GM10266 (cell line): ENCODE measurements around the gene CYP3A5.
"Not testable (repeated sequence)": the region's sequence is repeated elsewhere in the genome, so short reads cannot be mapped to it uniquely, and the experiment has no call there.

Experiments used
- DNase-seq: peaks from one replicate; pipeline ENCODE4 v3.0.0; 2012; ENCODE audit errors: extremely low spot score
- TF ChIP-seq, protein P1 (sequence below): IDR thresholded peaks from 2 replicates; pipeline ENCODE4 v1.5.1; 2012; ENCODE audit warnings: mild to moderate bottlenecking, low read depth; ENCODE audit not compliant: control insufficient read depth, insufficient read depth; ENCODE audit errors: missing control alignments

Gene CYP3A5

DNA sequence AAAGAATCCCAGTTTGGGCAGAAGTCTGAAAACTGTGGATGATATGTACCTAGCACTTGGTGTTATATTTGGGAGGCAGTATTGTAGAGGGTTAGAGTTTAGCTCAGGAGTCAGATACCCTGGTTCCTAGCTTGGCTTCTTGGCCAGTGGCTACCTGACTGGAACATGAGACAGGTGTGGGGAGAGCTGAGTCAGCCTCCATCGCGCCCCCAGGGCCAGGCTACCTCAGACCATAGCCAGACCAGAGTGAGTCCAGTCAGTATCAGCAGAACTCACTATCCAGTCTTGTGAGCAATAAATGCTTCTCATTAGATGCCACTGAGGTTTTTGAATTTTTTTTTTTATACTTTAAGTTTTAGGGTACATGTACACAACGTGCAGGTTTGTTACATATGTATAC, 26.0 kb downstream of the CYP3A5 start:
- no peak for DNase-seq

DNA sequence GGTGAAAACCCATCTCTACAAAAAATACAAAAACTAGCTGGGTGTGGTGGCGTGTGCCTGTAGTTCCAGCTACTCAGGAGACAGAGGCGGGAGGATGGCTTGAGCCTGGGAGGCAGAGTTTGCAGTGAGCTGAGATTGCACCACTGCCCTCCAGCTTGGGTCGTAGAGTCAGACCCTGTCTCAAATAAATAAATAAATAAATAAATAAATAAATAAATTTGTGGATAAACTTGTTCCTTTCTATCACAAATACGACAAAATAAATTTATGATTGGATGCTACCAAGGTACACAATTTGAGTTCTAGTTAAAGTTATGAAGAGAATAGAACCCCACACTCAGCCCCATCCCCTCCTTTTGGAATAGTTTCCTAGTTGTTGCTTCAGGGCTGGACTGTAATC, 26.5 kb downstream of the CYP3A5 start:
- DNase-seq: not testable (repeated sequence)

More for the DNA sequence above, 26.0 kb downstream of the CYP3A5 start:
- TF ChIP-seq, protein P1, sequence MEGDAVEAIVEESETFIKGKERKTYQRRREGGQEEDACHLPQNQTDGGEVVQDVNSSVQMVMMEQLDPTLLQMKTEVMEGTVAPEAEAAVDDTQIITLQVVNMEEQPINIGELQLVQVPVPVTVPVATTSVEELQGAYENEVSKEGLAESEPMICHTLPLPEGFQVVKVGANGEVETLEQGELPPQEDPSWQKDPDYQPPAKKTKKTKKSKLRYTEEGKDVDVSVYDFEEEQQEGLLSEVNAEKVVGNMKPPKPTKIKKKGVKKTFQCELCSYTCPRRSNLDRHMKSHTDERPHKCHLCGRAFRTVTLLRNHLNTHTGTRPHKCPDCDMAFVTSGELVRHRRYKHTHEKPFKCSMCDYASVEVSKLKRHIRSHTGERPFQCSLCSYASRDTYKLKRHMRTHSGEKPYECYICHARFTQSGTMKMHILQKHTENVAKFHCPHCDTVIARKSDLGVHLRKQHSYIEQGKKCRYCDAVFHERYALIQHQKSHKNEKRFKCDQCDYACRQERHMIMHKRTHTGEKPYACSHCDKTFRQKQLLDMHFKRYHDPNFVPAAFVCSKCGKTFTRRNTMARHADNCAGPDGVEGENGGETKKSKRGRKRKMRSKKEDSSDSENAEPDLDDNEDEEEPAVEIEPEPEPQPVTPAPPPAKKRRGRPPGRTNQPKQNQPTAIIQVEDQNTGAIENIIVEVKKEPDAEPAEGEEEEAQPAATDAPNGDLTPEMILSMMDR: no peak

DNA sequence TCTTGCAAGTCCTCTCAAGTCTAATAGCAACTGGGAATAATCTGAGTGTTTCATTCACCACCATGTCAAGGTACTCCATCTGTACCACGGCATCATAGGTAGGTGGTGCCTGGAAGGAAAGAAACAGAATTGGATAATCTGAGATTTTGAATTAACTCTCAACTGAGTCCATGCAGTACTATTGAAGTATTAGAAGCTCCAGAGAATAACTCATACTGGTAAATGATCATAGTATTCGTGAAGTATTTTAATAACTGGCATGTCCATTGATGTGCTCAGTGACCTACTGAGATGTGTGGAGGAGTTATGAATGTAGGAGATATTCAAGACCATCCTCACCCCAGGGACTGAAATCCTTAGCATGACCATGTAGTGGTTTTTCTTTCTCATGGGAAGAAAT, 27.1 kb downstream of the CYP3A5 start:
- TF ChIP-seq, protein P1: no peak
- no peak for DNase-seq

DNA sequence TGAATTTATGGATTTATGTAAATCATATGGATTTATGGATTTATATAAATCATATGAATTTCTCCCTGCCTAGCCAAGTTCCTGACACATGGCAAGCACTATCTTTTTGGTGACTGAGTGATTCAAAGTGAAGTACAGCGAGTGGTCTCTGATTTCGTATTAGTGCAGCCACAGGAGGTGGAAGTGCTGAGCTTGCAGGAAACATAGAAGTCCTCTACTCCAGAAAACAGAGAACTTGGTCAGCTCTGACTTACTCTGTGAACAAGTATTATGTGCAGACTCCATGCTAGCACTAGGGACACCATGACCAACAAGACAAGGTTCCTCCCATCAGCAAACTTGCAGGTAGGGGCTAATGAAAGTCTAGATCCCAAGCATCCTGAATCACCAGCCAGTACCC, 28.5 kb downstream of the CYP3A5 start:
- no peak for DNase-seq
- TF ChIP-seq, protein P1: no peak

DNA sequence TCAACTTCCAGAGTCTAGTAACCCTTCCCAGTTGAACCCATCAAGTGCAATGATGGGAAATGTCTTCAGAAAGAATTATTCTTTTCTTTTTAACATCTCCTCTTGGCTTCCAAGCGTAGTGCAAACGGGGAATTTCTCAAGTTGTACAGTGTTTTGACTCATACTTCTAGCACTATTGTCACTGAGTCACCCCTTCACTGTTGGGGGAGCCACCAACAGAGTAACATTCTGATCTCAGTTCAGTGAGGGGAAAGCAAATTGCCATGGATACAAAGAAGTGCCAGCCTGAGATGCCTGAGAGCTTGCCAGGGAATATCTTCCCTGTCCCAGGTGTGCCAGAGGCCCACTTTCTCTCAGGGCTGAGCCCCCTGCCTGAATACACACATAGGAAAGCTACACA, 31.0 kb downstream of the CYP3A5 start:
- TF ChIP-seq, protein P1: no peak

DNA sequence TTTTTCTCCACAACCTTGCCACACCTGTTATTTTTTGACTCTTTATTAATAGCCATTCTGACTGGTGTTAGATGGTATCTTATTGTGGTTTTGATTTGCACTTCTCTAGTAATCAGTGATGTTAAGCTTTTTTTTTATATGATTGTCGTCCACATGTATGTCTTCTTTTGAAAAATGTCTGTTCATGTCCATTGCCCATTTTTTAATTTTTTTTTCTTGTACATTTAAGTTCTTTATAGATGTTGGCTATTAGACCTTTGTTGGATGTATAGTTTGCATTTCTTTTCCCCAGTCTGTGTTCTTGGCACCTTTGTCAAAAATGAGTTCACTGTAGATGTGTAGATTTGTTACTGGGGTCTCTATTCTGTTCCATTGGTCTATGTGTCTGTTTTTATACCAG, 34.2 kb downstream of the CYP3A5 start:
- TF ChIP-seq, protein P1: no peak
- DNase-seq: no peak

More for the DNA sequence above, 31.0 kb downstream of the CYP3A5 start:
- DNase-seq: no peak

DNA sequence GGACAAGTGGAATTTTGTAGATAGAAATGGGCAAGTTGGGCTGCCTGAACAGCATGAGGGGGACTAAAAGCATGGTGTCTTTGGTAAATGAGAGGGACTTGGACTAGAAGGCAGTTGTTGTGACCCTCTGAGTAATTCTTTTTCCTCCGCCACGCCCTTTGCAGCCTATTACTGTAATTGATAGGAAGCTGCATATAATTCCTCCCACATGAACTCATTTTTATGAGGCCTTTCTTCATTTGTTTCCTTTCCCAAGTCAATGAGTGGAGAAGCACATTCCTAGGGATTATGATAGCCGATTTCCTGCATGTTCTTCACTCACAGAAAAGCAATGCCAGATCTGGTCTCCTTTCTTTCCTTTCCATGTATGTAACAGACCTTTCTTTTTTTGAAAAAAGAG, 35.4 kb downstream of the CYP3A5 start:
- DNase-seq: no peak
- TF ChIP-seq, protein P1: no peak

DNA sequence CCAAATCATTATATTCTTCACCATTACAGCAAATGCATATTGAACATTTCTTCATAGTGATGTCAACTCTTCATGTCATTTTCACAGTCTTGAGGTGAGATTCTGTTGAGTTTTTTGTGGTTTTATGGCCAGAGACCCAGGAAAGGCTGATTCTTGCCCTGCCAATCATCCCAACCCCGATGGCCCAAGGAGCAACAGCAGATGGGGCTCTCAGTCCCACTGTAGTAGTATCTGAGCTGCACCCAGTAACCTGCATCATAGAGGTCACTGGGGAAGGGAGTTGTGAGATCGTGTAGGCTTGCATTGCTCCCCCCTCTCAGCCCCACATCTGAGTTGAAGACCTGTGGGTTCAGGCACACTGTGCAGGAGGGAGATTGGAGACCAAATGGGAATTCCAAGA, 36.3 kb downstream of the CYP3A5 start:
- no peak for DNase-seq
- TF ChIP-seq, protein P1: no peak
